NCI-H1436 (cell line): ENCODE data around the gene PPID.
A peak's percentile ranks its signal among the peaks of the same experiment; 100 is the strongest.
"Not testable (repeated sequence)": the region's sequence is repeated elsewhere in the genome, so short reads cannot be mapped to it uniquely, and the experiment has no call there.

ENCODE experiments used
- DNase-seq: peaks from one replicate; lab custom pipeline; 2025; lab: John Stamatoyannopoulos, UW

The PPID gene

DNA sequence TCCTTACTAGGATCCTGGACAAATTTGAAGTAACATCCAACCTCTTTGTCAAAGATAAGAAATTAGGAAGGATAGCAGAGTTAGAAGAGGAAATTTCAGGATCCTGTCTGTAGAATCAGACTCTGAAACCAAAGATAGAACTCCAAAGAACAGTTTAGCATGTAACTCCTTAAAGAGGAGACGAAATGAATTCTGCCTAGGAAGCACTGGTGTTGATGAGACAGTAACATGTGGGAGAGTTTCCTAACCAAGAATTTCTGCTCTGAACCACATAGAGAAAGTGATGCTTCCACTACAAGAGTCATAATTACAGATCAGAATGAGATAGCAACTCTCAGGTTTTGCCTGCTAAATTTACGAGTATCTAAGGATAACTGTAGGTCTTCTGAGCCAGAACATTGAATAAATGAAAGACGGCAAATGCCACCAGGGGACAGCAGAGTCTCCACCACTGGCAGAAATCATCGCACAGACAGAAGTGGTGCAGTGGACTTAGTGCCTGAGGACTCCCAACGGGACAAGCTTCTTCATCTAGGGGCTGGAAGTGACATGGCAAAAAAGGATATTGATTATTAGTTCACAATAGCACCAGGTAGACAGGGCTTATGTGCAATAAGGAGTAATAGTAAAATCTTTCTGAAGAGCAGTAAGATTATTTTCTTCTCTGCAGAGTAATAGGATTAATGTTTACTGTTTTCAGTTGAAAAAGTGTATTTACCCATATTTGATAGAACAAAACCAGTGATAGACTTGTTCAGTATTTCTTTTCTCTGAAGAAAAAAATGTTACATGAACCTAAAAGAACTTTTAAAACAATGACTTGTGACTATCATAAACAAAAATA is 6.7 kb upstream of the PPID start:
- peak; percentile 0 for DNase-seq

GRCh38 chr4:158728236-158728635 is 5.0 kb upstream of the PPID start:
- no peak for DNase-seq

DNA sequence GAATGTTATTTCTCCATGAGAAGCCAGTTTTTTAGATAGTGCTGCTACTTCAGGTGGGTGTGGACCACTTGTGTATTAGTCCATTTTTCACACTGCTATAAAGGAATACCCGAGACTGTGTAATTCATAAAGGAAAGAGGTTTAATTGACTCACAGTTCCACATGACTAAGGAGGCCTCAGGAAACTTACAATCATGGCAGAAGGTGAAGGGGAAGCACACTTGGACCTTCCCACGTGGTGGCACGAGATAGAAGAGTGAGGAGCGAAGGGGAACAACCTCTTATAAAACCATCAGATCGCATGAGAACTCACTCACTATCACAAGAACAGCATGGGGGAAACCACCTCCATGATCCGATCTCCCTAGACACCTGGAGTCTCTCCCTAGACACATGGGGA is 3.4 kb upstream of the PPID start:
- no peak for DNase-seq

GRCh38 chr4:158724637-158725036 is 1.4 kb upstream of the PPID start:
- DNase-seq = no peak

DNA sequence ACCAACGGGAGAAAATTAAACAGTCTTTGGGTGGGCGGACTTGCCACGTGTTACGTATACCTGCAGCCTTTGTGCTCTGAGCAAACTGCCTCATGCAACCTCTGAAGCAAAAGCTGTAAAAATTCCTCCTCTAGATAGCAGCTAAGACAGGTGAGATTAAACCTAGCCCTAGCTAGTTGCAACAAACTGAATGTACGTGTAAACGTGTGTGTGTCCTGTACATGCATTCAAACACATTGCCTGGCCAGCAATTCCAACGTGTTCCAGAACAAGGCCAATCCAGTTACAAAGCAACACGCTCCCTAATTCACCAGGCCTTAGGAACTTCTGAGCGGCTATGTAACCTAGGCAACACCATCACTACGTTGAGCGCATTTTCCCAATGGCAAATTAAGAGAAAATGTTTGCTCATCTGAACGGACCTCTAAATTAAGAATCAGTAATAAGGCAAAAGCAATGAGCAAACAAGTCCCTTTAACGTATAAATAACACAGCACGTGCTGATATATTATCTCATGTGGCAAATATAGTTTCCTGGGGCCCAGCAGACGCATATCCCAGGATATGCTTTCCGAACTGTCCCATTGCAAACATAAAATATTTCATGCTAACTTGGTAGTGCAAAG is 792 bp downstream of the PPID start:
- no peak for DNase-seq

GRCh38 chr4:158721680-158722079 is 1.5 kb downstream of the PPID start:
- DNase-seq = no peak

DNA sequence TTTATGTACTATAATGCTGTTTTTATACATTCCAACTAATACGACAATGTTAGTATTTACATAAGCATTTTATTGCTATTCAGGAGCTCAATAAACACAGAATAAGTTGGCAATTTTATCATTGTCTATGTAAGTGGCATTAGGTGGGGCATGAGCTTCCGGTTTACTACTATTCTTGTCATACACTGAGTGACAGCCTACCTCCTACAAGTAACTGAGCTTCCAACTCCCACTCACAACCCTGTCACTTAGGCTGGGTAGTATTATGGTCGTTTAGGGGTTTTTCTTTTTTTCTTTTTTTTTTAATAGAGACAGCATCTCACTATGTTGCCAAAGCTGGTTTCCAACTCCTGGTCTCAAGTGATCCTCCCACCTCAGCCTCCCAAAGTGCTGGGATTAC is 7.4 kb downstream of the PPID start:
- no peak for DNase-seq

DNA sequence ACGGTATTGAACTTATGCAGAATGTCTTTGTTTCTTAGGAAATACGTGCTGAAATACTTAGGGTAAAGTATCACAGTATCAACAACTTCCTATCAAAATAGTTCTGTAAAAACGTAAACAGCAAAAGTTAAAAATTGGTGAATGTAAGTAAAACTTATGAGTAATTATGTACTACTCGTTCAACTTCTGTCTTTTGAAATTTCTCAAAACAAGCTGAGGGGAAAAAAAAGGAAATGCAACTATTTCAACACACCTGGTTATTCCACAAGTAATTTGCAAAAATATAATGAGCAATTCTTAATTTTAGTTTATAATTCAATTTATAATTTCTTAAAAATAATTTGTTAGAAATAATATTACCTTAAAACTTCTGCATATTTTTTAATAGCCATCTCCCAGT is 8.3 kb downstream of the PPID start:
- no peak for DNase-seq

GRCh38 chr4:158712622-158713021 is 10.6 kb downstream of the PPID start:
- DNase-seq = not testable (repeated sequence)

DNA sequence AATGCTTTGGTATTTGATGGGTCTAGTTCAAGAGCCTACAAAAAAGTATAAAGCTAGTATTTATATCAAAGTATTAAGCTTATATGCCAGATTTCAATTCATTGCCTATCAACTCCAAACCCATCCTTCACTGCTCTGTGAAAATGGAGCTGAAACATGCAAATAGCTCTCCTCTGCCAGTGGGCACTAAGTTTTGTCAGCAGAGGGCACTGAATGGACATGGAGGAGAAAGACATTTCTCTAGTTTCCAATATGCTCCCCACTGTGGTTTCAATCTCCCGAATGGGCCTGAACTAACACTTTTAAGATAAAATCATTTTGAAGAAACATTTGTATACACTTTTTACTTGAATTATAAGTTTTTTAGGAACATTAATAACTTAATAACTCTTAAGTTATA is 12.4 kb downstream of the PPID start:
- DNase-seq = no peak

- no peak for DNase-seq
Measured at GRCh38 chr4:158704274-158704673, 18.9 kb downstream of the PPID start.

GRCh38 chr4:158688813-158689212 is 34.4 kb downstream of the PPID start:
- no peak for DNase-seq

DNA sequence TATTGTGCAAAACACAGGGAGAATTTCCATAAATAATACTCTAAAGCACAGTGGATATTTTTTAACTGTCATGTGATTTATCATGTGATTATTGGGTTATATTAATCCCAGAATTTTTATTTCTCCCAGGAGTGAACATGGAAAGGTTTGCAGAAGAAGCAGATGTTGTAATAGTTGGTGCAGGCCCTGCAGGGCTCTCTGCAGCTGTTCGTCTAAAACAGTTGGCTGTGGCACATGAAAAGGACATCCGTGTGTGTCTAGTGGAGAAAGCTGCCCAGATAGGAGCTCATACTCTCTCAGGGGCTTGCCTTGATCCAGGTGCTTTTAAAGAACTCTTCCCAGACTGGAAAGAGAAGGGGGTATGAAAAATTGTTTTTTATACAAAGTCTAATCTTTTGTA is 41.1 kb downstream of the PPID start:
- DNase-seq = no peak

GRCh38 chr4:158681629-158682028 is 41.6 kb downstream of the PPID start:
- no peak for DNase-seq

DNA sequence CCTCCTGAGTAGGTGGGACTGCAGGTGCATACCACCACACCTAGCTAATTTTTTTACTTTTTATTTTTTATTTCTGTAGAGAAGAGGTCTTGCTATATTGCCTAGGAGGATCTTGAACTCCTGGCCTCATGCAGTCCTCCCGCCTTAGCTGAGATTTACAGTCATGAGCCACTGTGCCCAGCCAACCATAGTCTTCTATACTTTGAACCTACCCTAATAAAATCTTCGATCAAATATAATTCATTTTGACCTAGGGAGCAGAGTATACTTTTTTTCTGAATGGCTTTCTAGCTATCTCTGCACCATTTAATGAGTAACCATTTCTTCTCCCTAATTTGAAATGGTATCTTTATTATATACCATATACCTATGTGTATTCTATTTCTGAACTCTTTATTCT is 44.4 kb downstream of the PPID start:
- no peak for DNase-seq

- no peak for DNase-seq
Measured at GRCh38 chr4:158676076-158676475, 47.1 kb downstream of the PPID start.

DNA sequence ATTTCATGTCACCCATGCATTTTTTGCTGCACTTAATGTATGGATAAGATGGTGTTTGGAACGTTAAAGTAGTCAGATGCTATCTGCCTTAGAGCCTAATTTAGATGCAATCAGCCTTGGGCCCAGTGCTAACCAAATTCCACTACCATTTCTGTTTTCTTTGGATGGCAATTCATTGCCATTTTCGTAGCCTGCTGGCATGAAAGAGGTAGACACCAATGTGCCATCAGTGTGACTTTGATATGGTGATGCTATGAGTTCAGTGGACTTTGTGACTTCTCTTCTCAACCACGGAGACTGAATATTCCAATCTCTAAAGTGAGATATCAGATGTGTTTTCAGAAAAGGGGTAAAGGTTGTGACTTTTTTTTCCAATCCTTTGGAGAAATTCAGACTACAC is 49.6 kb downstream of the PPID start:
- no peak for DNase-seq

DNA sequence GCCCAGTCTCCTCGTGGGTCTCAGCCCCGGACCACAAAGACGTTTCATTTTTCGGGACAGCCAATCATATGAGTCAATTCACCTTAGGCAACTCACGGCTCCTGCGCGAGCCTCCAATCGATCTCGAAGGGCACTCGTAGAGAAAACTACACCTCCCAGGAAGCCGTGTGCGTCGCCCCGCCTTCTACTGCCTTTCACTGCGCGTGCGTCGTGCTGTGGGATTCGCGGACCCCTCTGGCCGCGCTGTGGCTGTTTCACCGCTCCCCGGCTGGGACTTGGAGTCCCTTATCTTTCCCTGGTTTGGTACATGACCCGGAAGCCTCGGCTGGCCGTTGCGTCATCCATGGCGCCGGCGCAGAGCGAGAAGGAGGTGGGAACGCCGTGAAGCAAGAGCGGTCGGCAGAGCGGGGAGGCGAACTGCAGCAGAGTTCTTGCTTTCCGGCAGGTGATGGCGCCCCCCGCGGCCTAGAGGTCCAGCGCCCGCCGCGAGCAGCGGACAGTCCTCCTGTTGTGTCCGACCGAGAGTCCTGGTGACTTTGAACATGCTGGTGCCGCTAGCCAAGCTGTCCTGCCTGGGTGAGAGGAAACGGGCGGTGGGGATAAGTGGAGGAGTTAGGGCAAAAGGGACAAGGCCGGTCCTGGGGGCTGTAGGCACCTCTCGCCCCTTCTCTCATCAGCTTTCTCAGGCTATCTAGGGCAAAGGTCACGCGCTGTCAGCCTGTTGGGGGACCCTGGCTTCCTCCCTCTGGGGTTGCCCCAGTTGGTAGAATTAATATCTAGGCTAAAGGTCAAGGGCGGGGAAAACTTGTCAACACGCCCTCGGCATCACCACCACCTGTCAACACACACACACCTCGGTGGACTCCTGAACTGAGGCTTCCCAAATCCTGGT is 51.0 kb downstream of the PPID start, which contains the start of gene ETFDH:
Gene ETFDH, plus strand, starts transcription at position 382 of the 892 bp plus-strand sequence. Its CDS starts 161 bp downstream, at position 543.
- DNase-seq = peak; percentile 98

- DNase-seq = no peak
Measured at GRCh38 chr4:158671665-158671914, 51.6 kb downstream of the PPID start, which contains the start of gene C4orf46. Gene C4orf46 (minus strand): TSS chr4:158671887. CDS start chr4:158671801, 86 bp downstream.

GRCh38 chr4:158670975-158671664 is 52.1 kb downstream of the PPID start:
- DNase-seq = peak; percentile 48

- DNase-seq = no peak
Measured at GRCh38 chr4:158669310-158669709, 53.9 kb downstream of the PPID start.

DNA sequence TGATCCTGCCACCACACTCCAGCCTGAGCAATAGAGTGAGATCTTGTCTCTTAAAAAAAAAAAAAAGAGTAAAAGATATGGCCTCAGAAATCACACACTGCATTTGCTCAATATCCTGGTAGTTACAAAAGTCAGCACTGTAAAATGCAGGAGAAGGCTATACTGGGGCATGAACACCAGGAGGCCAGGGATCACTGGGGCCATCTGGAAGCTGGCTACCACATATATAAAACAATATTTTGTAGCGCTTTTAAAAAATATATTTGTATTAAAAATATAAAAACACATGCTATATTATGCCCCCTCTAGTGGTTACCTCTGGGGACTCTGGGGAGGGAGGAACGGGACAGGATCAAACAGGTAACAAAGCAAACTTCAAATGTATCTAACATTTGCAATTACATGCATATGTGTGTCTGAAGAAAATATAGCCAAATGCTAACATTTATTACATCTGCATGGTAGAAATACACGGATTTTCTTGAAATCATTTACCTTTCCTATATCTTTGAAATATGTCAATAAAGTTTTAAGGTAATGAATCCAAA is 55.5 kb downstream of the PPID start:
- DNase-seq = no peak
